Activated CD4-positive, alpha-beta T cell treated with anti-CD3 and anti-CD28 coated beads for 24 hours (primary cell): ENCODE results near the gene TGOLN2.

Experiments
- DNase-seq, 2 donors: peaks; one replicate each; pipeline ENCODE4 v3.0.0-alpha.2; 2020; ENCODE audit warnings: low read depth in 2 of 2

The TGOLN2 gene

GRCh38 chr2:85308896-85309555 lies 18.8 kb downstream of the TGOLN2 start:
- DNase-seq, result no peak

GRCh38 chr2:85308201-85308600 lies 19.6 kb downstream of the TGOLN2 start:
- DNase-seq, result no peak

- DNase-seq, result no peak
These were observed 20.3 kb downstream of the TGOLN2 start for GRCh38 chr2:85307527-85307897.

DNA sequence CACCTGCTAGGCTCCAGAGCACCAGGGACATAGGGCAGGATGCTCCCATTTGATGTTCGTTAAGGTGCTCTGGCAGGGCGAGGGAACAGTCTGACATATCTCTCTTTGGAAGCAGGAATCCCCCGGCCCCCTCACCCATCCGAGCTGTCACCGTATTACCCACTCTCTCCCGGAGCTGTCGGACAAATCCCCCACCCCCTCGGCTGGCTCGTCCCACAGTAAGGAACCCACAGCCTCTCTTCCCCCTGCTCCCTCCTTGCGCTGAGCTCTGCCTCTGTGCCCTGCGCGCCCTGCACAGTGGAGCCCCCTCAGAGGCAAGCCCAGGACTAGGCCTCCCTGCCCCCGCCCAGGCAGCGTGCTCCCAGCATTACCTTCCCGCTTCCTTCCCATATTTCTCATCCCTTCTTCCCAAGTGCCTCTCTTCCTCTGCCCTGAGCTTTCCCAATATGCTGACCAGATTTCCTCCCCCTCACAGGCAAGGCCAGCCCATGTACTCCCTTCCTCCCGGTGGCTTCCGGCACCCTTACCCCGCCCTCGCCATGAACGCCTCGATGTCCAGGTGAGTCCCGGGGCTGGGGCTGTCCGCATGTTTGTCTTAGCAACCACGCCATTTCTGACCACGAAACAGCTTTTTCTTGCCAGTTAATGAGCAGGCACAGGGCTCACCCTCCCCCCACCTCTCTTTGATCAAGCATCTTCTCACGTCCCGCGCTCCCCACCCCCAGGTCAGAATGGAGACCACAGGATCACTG lies 23.8 kb downstream of the TGOLN2 start:
- DNase-seq, result no peak

DNA sequence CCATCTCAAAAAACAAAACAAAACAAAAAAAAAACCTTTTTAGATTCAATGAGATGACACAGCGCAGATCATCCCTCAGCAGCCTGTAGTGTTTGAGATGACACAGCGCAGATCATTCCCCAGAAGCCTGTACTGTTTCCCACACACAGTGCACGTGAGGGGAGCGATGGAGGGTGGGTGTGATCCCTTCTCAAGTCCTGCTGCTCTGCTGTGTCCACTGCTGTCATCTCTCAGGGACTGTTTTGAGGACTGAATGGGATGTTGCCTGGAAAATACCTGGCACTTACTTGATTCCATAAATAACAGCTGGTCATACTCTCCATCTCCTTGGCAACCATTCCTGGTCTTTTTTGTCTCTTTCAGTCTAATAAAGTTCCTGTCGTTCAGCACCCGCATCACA lies 25.7 kb downstream of the TGOLN2 start:
- DNase-seq, result no peak

DNA sequence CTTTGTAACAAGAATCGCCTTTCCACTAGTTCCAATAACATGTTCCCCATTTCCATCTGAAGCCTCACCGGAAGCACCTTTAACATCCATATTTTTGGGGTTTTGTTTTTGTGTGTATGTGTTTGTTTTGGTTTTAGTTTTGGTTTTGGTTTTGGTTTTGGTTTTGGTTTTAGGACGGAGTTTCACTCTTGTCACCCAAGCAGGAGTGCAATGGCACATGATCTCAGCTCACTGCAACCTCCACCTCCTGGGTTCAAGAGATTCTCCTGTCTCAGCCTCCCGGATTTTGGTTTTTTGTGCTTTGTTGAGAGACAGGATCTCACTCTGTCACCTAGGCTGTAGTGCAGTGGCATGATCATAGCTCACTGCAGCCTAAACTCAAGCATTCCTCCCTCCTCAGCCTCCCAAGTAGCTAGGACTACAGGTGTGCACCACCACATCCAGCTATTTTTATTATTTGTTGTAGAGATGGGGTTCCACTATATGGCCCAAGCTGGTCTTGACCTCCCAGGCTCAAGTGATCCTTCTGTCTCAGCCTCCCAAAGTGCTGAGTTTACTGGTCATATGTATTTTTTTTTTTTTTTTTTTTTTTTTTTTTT lies 36.3 kb downstream of the TGOLN2 start:
- DNase-seq, result no peak

DNA sequence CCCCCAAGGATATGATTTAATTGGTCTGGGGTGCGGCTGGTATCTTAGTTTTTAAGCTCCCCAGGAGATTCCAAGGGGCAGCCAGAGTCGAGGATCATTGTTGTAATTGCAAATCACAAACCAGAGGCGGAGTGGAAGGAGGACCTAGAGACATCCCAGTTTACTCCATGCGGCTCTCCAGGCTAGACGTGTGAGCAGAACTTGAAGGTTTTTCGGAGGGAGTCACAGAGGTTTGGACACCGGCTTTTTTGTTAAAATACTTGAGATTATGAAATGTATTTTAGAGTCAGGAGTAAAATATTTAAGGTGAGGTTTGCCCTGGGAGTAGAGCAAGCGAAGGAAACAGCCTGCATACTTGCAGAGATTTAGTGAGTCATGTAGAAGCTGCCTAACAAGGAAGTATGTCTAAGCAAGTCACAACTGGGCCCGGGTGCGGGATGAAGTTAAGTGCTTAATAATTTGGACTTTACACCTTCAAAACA lies 39.5 kb downstream of the TGOLN2 start:
- no peak for DNase-seq

DNA sequence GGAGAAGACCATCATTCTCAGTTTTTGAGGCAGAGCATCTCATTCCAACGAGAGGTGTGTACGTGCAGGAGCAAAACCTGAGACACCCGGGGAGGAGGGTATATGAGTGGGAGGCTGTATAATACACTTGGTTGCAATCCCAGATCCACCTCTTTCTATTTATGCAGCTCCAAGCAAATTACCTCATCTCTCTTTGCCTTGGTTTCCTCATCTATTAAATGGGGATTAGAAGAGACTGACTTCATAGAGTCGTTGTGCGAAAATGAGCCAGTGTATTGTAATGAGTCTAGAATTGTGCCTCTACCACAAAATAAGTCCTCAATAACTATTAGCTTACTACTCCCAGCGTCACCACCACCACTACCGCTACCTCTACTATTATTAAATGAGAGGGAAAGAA lies 40.1 kb downstream of the TGOLN2 start:
- no peak for DNase-seq

- DNase-seq, result no peak
These were observed 40.9 kb downstream of the TGOLN2 start for GRCh38 chr2:85286918-85287317.

DNA sequence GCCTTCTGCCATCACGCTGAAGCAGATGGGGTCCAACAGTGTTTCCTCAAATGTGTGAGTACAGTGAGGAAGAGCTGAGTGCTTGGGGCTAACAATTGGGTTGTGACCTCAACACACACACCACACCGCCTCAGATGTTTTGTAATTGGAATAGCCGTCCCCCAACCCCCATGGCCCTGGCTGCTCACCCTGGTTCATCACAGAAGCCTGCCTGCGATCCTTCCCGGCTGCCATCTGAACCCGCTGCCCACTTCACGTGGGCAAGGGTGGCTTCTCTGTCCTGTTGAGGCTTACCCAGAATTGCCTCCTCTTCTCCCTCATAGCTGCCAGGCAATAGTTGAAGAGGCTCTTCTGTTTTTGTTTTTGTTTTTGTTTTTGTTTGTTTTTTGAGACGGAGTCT lies 44.1 kb downstream of the TGOLN2 start:
- no peak for DNase-seq

DNA sequence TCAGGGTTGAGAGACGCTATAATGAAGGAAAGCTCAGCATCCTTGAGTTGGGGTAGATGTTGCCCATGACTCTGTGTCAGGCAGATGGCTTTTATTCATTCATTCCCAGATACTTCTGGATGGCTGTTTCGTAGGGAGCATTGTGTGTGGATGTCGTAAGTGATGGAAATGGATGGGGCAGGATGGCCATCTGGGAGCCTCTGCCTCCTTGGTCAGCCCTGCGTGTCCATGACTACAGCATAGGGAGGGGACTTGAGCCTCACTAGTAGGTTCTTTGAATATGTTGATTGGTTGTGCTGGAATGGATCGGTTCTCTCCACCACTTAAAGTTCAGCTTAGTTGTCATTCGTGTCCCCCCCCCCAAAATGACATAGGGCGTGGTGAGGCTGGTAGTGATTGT lies 44.9 kb downstream of the TGOLN2 start:
- no peak for DNase-seq

DNA sequence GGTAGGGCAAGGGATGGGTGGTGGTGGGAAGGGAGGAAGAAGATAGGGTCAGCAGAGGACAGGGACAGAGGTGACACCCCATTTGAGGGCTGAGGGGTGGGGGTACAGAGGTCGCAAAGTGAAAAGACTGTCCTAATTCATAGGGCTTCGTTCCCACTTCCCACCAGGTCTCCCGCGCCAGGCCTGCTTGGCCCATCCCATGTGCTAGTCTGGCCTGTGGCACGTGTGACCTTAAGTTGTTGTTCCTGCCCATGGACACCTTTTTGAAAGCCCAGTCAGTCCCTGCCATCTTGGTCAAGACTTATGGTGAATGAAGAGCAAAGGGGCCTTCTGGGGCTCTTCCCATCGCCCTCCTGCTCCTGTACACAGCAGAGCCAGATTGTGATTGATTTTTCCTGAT lies 46.2 kb downstream of the TGOLN2 start:
- DNase-seq, result no peak

- no peak for DNase-seq
These were observed 49.4 kb downstream of the TGOLN2 start for GRCh38 chr2:85278361-85278760.

DNA sequence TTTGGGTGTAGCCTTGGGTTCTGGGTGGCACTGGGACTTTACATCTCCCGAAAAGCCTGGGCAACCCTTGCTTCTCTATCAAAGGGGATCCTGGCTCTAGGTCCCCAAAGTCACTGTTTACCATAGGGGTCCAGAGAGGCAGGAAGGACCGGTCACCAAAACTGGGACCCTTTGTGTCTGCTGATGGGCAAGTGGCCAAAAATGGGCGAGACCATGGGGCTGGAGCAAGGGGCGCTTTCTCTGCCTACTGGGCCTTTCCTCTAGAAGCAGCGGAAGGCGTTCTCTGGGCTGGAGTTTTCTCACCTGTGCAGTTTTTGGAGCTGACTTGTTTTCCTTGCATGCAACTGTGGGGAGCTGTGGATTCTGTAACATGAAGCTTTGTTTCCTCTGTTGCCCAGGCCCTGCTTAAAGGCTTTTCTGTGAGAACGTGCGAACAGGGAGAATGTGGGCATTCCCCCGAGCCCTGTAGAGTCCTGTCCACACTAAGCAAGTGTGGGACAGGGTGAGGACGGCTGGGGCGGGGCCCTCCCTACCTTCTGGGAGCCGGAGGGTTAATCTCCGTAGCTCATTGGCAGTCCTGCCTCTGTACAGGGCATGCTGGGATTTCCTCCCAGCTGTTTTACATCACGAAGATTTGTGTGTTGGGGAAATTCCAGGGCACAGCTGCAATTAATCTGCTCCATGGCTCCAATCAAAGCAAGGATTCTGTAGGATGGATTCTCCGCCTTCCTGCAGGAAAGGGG lies 50.2 kb downstream of the TGOLN2 start:
- no peak for DNase-seq

- no peak for DNase-seq
These were observed 51.1 kb downstream of the TGOLN2 start for GRCh38 chr2:85276571-85277118.

- no peak for DNase-seq
These were observed 51.7 kb downstream of the TGOLN2 start for GRCh38 chr2:85275984-85276540.

GRCh38 chr2:85273738-85274731 lies 53.8 kb downstream of the TGOLN2 start:
- no peak for DNase-seq

DNA sequence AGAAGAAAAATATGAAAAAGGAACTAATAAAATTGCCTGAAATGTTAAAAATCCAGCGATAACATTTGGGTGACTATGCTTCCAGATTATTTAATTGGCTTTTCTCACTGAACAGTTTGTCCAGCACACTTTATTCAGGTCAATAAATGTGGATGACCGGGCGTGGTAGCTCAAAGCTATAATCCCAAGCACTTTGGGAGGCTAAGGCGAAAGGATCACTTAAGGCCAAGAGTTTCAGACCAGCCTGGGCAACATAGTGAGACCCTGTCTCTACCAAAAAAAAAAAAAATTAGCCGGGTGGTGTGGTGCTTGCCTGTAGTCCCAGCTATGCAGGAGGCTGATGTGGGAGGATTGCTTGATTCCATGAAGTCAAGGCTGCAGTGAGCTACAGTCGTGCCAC lies 55.4 kb downstream of the TGOLN2 start:
- no peak for DNase-seq

DNA sequence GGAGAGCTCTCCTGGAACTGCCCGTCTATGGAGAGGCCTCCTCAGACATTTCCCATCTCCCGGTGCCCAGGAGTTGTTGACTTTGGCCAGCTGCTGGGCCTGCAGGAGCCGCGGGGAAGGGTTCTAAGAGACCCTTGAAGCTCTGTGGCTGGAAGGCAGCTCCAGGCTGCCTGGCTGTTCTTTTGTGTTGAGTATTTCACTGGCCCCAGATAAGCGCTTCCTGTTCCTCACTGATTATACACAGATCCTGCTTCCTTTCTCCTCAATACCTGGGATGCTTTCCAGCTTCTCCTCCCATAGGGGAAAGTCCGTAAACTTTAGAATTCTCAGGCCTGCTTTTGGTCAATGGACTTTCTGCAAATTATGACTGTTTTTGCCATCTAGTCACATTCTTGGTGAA lies 57.8 kb downstream of the TGOLN2 start:
- DNase-seq, result no peak
